HepG2 (cell line): ENCODE data around the gene LUC7L. TPM values are rescaled to one million over a fixed set of nuclear protein-coding genes. Genes with fewer than 3 reads are reported as not detected.
A peak's percentile ranks its signal among the peaks of the same experiment; 100 is the strongest.

ENCODE experiments used
- ATAD3A ChIP-seq: sonication (generic); formaldehyde crosslinking; IDR thresholded peaks from 2 replicates; pipeline ENCODE4 v1.4.0; 2020; ENCODE audit warnings: missing genetic modification reagents
- CAMTA2 ChIP-seq: sonication (generic); formaldehyde crosslinking; IDR thresholded peaks from 2 replicates; pipeline ENCODE4 v1.4.0; 2020; ENCODE audit warnings: mild to moderate bottlenecking, missing genetic modification reagents, borderline replicate concordance
- CCAR2 ChIP-seq: fragments of 200-400 bp; formaldehyde crosslinking; optimal IDR thresholded peaks from 2 replicates; pipeline ENCODE3; 2018; ENCODE audit warnings: low read depth, mild to moderate bottlenecking, low read length, moderate library complexity
- DPF2 ChIP-seq: sonication (generic); formaldehyde crosslinking; IDR thresholded peaks from 2 replicates; pipeline ENCODE4 v1.4.0; 2020; ENCODE audit warnings: mild to moderate bottlenecking, low read depth, missing genetic modification reagents, borderline replicate concordance
- DR1 ChIP-seq: sonication (generic); formaldehyde crosslinking; IDR thresholded peaks from 2 replicates; pipeline ENCODE4 v1.8.0; 2021; ENCODE audit warnings: mild to moderate bottlenecking, missing genetic modification reagents, inconsistent platforms
- ESRRA ChIP-seq: sonication (generic); formaldehyde crosslinking; IDR thresholded peaks from 2 replicates; pipeline ENCODE4 v1.5.1; 2020; ENCODE audit warnings: mild to moderate bottlenecking, low read depth, missing genetic modification reagents
- GABPA ChIP-seq, 2 experiments: IDR thresholded peaks; 2 replicates each; pipeline ENCODE4 v1.6.1; 2011 to 2016; ENCODE audit warnings: low read depth in 2 of 2, low read length in 1 of 2, missing biosample characterization in 1 of 2, missing genetic modification characterization in 1 of 2
- HIVEP1 ChIP-seq: sonication (generic); formaldehyde crosslinking; IDR thresholded peaks from 2 replicates; pipeline ENCODE4 v1.4.0; 2020; ENCODE audit warnings: mild to moderate bottlenecking, missing genetic modification reagents
- HNRNPLL ChIP-seq: fragments of 200-400 bp; formaldehyde crosslinking; IDR thresholded peaks from 2 replicates; pipeline ENCODE4 v1.6.1; 2017; ENCODE audit warnings: mild to moderate bottlenecking, low read depth, low read length; ENCODE audit not compliant: poor library complexity, severe bottlenecking
- ISX ChIP-seq: sonication (generic); formaldehyde crosslinking; conservative IDR thresholded peaks from 2 replicates; pipeline ENCODE4 v1.5.0; 2020; ENCODE audit warnings: missing genetic modification reagents
- MEIS2 ChIP-seq: sonication (generic); formaldehyde crosslinking; IDR thresholded peaks from 2 replicates; pipeline ENCODE4 v1.9.0; 2021; ENCODE audit warnings: mild to moderate bottlenecking, missing genetic modification reagents
- MTA1 ChIP-seq: sonication (generic); formaldehyde crosslinking; IDR thresholded peaks from 2 replicates; pipeline ENCODE4 v1.4.0; 2020; ENCODE audit warnings: missing genetic modification reagents, mild to moderate bottlenecking, borderline replicate concordance
- NFIC ChIP-seq: IDR thresholded peaks from 2 replicates; pipeline ENCODE4 v1.6.1; 2012; ENCODE audit warnings: mild to moderate bottlenecking, low read length, inconsistent platforms
- PTBP1 ChIP-seq: fragments of 200-400 bp; formaldehyde crosslinking; IDR thresholded peaks from 2 replicates; pipeline ENCODE4 v1.6.1; 2018; ENCODE audit warnings: low read length, low read depth; ENCODE audit not compliant: poor library complexity, severe bottlenecking
- SIN3B ChIP-seq: fragments of 150-350 bp; IDR thresholded peaks from 2 replicates; pipeline ENCODE4 v1.6.1; 2014; ENCODE audit warnings: low read length
- SMAD9 ChIP-seq: sonication (generic); formaldehyde crosslinking; IDR thresholded peaks from 2 replicates; pipeline ENCODE4 v1.5.1; 2020; ENCODE audit warnings: mild to moderate bottlenecking, missing genetic modification reagents
- STAT5B ChIP-seq: sonication (generic); formaldehyde crosslinking; IDR thresholded peaks from 2 replicates; pipeline ENCODE4 v1.4.0; 2020; ENCODE audit warnings: missing genetic modification reagents
- ZKSCAN5 ChIP-seq: sonication (generic); formaldehyde crosslinking; IDR thresholded peaks from 2 replicates; pipeline ENCODE4 v1.5.1; 2020; ENCODE audit warnings: mild to moderate bottlenecking, missing genetic modification reagents
- ZNF20 ChIP-seq: sonication (generic); formaldehyde crosslinking; IDR thresholded peaks from 2 replicates; pipeline ENCODE4 v1.4.0; 2020; ENCODE audit warnings: mild to moderate bottlenecking, moderate library complexity, missing genetic modification reagents
- ZNF350 ChIP-seq: sonication (generic); formaldehyde crosslinking; IDR thresholded peaks from 2 replicates; pipeline ENCODE4 v1.4.0; 2020; ENCODE audit warnings: mild to moderate bottlenecking, low read depth, missing genetic modification reagents, borderline replicate concordance
- ZNF431 ChIP-seq: sonication (generic); formaldehyde crosslinking; IDR thresholded peaks from 2 replicates; pipeline ENCODE4 v1.9.0; 2022; ENCODE audit warnings: missing genetic modification reagents, low read depth, mild to moderate bottlenecking, borderline replicate concordance
- ZNF564 ChIP-seq: sonication (generic); formaldehyde crosslinking; IDR thresholded peaks from 2 replicates; pipeline ENCODE4 v1.8.1; 2023; ENCODE audit warnings: mild to moderate bottlenecking, missing genetic modification reagents
- ZSCAN21 ChIP-seq: sonication (generic); formaldehyde crosslinking; IDR thresholded peaks from 2 replicates; pipeline ENCODE4 v1.8.0; 2022; ENCODE audit warnings: mild to moderate bottlenecking, missing genetic modification reagents, moderate library complexity, borderline replicate concordance
- polyA plus RNA-seq, 8 experiments: library from polyadenylated mRNA; depleted of rRNA in 3 of 8; stranded (reverse) in 7 of 8; unstranded in 1 of 8; fragments of >200 nt; fragmentation: Illumina TruSeq in 4 of 8; extraction: Trizol in 4 of 8; gene quantifications; 2 replicates each; pipeline versions ENCODE4 v1.2.1 to v1.2.3, GENCODE V29; 2011 to 2016; ENCODE audit warnings: low read depth in 4 of 8, missing spikeins in 1 of 8, mixed read lengths in 1 of 8; ENCODE audit not compliant: insufficient read depth in 1 of 8
- total RNA-seq, 5 experiments: library from RNA; depleted of rRNA; stranded (reverse); fragments of >200 nt; fragmentation: Illumina TruSeq; extraction: Trizol; gene quantifications; 2 replicates each; pipeline ENCODE4 v1.2.3, GENCODE V29; 2016; ENCODE audit warnings: low read depth in 1 of 5
- TF ChIP-seq, protein P1 (sequence below): sonication (generic); formaldehyde crosslinking; conservative IDR thresholded peaks from 2 replicates; pipeline ENCODE4 v1.8.0; 2022; ENCODE audit warnings: mild to moderate bottlenecking, moderate library complexity, missing genetic modification reagents
- TF ChIP-seq, protein P2 (sequence below): sonication (generic); formaldehyde crosslinking; IDR thresholded peaks from 2 replicates; pipeline ENCODE4 v1.5.0; 2020; ENCODE audit warnings: mild to moderate bottlenecking, missing genetic modification reagents

The LUC7L gene
- total and polyA plus RNA-seq, 2 of the 13 experiments (the other 11 are each of a cell fraction or from before 2014, with no cell fraction given) = 48.7 to 56.9 TPM

DNA sequence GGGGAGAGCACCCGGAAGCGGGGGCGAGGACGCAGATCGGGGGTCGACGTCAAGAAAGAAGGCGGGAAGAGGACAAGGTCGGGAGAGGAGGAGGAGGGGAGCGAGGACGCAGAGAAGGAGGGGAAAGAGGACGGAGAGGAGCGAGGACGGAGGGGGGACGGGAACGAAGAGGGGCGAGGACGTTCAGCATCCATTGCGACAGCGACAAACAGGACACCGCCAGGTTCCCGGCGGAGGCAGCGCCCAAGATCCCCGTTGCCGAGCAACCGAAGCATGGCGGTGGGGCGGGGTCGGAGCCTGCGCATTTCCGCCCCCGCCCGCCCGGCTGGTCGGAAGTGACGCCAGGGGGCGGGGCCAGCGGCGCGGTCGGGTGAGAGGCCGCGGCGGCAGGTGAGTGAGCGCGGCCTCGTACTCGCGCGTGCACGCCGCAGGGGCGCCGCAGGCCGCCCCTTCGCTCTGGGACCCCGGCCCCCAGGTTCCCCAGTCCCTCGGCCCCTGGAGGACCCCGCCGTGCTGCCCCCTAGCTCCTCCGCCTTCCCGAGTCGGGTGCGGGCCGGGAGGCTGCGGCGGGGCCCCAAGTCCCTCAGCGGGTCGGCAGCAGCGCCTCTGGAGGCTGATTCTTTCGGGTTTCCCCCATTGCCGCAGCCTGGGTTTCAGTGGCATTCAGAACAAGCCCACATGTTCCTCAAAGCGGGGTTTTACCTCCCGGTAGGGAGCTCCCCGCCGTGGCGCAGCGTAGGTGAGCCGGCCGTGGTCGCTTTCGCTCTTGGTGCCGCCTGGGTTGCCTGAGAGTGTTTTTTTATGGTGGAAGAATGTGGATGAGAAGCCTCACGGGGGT lies 5.4 kb upstream of the LUC7L start, which contains the start of gene FAM234A (continued):
- TF ChIP-seq PTBP1 (no peak), ZSCAN21 (CRISPR knock-in tag) (peak; percentile 30; the same call in 1 of the 2 replicates), STAT5B (CRISPR knock-in tag) (no peak), MTA1 (peak; percentile 59; the same call in 1 of the 2 replicates), ZNF20 (CRISPR knock-in tag) (no peak), ESRRA (0 out of 2 replicates have a peak, but pooled peaks have one; percentile 28), HNRNPLL (peak; percentile 71), SMAD9 (CRISPR knock-in tag) (0 out of 2 replicates have a peak, but pooled peaks have one; percentile 43), ZNF350 (CRISPR knock-in tag) (peak; percentile 64), SIN3B (no peak), DPF2 (CRISPR knock-in tag) (no peak), GABPA (IDR thresholded peaks at IDR 0.05; ENCODE audit: low read depth, low read length) (peak; percentile 92), GABPA (CRISPR knock-in tag; IDR thresholded peaks at IDR 0.05; ENCODE audit: low read depth) (peak; percentile 86), NFIC (no peak), ZNF431 (CRISPR knock-in tag) (0 out of 2 replicates have a peak, but pooled peaks have one; percentile 32), ZKSCAN5 (no peak), ATAD3A (no peak), ISX (CRISPR knock-in tag) (no peak), MEIS2 (CRISPR knock-in tag) (peak; percentile 13; the same call in 1 of the 2 replicates), CAMTA2 (CRISPR knock-in tag) (0 out of 2 replicates have a peak, but pooled peaks have one; percentile 39), CCAR2 (no peak), DR1 (CRISPR knock-in tag) (0 out of 2 replicates have a peak, but pooled peaks have one; percentile 26), ZNF564 (0 out of 2 replicates have a peak, but pooled peaks have one; percentile 57), HIVEP1 (CRISPR knock-in tag) (peak; percentile 76; the same call in 1 of the 2 replicates)
- TF ChIP-seq, protein P1, sequence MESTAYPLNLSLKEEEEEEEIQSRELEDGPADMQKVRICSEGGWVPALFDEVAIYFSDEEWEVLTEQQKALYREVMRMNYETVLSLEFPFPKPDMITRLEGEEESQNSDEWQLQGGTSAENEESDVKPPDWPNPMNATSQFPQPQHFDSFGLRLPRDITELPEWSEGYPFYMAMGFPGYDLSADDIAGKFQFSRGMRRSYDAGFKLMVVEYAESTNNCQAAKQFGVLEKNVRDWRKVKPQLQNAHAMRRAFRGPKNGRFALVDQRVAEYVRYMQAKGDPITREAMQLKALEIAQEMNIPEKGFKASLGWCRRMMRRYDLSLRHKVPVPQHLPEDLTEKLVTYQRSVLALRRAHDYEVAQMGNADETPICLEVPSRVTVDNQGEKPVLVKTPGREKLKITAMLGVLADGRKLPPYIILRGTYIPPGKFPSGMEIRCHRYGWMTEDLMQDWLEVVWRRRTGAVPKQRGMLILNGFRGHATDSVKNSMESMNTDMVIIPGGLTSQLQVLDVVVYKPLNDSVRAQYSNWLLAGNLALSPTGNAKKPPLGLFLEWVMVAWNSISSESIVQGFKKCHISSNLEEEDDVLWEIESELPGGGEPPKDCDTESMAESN (CRISPR knock-in tag) = no peak; the same call in 1 of the 2 replicates
- TF ChIP-seq, protein P2, sequence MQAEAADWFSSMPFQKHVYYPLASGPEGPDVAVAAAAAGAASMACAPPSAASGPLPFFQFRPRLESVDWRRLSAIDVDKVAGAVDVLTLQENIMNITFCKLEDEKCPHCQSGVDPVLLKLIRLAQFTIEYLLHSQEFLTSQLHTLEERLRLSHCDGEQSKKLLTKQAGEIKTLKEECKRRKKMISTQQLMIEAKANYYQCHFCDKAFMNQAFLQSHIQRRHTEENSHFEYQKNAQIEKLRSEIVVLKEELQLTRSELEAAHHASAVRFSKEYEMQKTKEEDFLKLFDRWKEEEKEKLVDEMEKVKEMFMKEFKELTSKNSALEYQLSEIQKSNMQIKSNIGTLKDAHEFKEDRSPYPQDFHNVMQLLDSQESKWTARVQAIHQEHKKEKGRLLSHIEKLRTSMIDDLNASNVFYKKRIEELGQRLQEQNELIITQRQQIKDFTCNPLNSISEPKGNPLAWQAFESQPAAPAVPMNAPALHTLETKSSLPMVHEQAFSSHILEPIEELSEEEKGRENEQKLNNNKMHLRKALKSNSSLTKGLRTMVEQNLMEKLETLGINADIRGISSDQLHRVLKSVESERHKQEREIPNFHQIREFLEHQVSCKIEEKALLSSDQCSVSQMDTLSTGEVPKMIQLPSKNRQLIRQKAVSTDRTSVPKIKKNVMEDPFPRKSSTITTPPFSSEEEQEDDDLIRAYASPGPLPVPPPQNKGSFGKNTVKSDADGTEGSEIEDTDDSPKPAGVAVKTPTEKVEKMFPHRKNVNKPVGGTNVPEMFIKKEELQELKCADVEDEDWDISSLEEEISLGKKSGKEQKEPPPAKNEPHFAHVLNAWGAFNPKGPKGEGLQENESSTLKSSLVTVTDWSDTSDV = no peak
